ENCODE data around the gene FRAT2.

The FRAT2 gene

DNA sequence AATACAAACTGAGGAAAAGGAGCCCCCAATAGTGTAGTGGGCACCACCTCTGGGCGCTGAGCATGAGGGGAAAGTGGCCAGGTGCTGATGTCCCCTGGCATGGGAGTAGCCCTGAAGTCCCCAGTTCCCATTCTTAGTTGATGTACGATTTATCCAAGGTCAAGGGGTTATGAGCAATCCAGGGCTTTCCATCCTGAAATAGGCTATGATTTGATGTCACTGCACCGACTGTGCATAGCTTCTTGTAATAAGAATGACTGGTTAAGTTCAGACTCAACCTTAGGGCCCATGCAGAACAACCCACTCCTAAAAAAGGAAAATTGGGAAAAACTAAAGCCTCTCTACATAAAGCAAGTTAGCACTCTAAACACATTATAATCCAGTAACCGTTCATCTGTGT lies 11.0 kb downstream of the FRAT2 start:
- no peak for FAIRE-seq

DNA sequence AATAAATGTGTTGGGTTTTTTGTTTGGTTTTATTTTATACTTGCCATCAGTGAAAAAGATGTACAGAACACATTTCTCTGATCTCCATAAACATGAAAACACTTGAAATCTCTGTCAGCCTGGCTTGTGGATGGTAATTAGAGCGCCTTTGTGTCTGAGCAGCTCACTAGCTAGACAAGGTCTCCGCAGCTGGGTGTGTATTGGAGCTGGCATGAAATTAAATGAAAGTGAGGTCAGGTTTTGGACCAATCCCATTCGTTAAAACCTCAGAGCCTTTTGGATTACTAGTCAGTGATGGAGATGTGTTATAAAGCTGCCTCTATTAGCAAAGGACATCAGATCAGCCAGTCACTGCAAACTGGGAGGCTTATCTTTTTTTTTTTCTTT lies 12.7 kb downstream of the FRAT2 start:
- FAIRE-seq, result no peak

DNA sequence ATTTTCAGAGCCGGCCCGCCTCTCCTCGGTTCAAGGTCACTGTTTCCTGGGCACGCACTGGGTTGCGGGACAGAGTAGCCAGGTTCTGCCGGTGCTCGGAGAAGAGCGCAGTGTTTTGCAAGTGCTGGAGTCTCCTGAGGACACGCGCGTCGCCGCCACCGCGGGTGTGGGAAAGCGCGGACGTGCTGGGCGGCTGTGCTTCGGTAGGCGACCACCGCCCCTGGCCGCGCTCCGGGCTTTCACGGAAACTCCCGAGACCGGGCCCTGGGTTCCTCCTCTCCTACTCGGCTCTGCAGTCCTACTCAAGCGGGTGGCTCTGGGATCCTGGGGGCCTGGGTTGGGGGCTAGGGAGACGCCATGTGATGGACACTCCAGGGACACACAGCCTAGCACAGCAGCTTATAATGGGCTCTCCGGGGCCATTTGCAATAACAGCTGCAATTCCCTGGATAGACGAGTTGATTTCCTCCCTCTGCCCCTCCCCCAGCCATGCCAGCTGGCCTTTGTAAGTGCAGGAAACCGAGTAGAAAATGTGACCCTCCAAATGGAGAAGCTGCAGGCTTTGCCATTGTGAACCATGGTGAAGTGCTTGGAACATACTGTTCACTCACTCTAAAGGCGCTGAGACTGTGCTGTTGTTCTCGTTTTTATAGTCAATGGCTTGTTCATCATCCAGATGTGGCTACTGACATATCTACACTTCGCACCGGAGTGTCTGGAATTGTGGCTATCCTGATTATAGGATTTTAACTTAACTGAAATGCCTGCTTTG lies 13.3 kb downstream of the FRAT2 start:
- FAIRE-seq, result no peak

DNA sequence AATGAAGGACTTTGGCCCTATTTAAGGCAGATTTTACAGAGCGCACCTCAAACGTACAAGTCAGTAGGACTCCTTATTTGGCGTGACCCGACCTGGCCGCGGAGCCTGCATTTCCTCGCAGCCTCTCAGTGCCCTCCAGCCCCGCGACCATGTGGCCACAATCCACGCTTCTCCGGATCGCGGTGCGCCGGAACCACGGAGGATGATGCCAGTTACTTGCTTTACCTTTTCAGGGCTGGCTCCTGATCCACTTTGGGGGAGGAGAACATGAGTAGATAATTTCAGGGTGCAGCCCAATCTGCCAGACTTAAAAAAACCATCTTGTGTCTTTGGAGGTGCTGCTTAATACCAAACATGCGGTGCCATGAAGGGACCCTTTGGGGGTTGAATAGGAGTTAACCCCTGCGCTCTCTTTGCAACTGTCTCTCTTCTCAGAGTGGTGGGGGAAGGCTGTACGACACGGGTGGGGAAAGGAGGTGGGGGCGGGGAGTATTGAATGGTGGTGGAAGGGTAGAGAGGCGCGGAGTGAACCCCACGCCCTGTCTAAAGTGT lies 14.0 kb downstream of the FRAT2 start:
- FAIRE-seq, result no peak

DNA sequence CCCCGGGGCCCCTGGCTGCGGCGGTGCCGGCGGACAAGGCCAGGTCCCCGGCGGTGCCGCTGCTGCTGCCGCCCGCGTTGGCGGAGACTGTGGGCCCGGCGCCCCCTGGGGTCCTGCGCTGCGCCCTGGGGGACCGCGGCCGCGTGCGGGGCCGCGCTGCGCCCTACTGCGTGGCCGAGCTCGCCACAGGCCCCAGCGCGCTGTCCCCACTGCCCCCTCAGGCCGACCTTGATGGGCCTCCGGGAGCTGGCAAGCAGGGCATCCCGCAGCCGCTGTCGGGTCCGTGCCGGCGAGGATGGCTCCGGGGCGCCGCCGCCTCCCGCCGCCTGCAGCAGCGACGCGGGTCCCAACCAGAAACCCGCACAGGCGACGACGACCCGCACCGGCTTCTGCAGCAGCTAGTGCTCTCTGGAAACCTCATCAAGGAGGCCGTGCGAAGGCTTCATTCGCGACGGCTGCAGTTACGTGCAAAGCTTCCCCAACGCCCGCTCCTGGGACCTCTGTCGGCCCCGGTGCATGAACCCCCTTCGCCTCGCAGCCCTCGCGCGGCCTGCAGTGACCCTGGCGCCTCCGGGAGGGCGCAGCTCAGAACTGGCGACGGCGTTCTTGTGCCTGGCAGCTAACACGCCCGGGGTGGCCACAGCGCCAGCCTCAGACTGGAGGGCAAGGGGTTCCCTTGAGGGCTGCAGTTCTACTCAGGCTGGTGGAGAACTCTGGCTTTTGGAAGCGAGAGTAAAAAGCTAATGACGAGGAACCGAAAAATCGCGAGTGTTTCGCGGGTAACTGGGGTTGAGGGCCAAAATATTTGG lies 14.7 kb downstream of the FRAT2 start:
- no peak for FAIRE-seq

DNA sequence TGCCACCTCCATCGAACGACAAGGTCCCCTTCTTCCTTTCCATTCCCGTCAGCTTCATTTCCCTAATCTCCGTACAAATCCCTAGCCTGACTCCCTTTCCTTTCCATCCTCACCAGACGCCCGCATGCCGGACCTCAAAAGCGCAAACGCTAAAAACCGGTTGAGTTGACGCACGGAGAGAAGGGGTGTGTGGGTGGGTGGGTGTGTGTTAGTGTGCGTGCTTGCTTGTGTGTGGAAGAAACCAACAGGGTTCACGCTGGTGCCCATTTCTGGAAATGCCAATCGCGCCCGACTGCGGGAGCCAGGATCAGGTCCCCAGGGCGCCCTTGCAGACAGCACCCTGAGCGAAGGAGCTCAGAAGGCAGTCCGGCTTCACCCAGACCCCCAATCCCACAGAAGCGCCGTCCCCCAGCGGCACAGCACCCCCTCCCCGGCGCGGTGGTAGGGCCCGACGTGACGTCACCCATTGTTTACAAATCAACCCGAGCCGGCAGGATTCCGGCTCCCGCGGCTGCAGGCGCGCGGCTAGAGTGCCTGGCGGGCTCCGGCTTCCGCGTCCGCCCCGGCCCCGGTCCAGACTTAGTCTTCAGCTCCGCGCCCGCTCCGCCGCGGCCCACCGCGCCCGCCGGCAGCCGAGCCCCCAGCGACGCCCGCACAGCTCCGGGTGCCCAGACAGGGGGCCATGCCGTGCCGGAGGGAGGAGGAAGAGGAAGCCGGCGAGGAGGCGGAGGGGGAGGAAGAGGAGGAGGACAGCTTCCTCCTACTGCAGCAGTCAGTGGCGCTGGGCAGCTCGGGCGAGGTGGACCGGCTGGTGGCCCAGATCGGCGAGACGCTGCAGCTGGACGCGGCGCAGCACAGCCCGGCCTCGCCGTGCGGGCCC lies 15.5 kb downstream of the FRAT2 start, which contains the start of gene FRAT1:
TSS of gene FRAT1 (plus strand) at position 500 of the 880 bp plus-strand sequence. CDS start at position 683, 183 bp downstream.
- no peak for FAIRE-seq

DNA sequence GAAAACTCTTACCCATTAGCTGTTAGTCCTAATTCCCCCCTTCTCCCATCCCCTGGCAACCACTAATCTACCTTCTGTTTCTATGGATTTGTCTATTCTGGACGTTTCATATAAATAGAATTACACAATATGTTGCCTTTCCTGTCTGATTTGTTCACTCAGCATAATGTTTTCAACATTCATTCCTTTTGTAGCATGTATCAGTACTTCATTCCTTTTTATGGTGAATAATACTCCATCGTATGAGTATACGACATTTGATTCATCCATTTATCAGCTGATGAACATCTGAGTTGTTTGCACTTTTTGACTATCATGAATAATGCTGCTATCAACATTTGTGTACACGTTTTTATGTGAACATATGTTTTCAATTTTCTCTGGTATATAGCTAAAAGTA lies 19.9 kb downstream of the FRAT2 start:
- no peak for FAIRE-seq

DNA sequence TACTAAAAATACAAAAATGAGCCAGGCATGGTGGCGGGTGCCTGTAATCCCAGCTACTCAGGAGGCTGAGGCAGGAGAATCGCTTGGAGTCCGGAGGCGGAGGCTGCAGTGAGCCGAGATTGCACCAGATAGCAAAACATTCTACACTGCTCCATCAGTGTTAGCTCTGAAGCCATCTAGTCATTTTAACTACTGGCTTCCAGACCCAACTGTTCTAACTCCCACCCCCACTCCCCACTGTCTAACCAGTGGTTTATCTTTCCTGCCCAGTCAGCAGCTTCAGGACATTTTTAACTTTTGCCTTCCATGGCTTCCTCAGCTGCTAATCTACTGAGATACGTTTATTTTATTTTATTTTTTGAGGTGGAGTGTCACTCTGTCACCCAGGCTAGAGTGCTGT lies 21.6 kb downstream of the FRAT2 start:
- FAIRE-seq, result no peak

DNA sequence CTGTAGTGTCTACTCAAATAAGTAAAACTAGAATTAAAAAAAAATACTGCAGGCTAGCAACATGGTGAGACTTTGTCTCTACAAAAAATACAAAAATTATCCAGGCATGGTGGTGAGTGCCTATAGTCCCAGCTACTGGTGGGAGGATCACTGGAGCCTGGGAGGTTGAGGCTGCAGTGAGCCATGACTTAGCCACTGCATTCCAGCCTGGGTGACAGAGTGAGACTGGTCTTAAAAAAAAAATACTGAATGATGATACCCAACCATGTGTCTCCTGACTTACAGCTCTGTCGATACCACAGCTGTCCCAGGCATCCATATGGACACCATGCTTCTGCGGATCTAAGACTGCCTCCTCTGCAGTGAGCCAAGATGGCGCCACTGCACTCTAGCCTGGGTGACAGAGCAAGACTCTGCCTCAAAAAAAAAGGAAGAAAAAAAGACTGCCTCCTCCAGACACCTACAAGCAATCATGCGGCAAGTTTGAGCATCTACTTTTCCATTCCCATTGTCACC lies 23.4 kb downstream of the FRAT2 start:
- no peak for FAIRE-seq

DNA sequence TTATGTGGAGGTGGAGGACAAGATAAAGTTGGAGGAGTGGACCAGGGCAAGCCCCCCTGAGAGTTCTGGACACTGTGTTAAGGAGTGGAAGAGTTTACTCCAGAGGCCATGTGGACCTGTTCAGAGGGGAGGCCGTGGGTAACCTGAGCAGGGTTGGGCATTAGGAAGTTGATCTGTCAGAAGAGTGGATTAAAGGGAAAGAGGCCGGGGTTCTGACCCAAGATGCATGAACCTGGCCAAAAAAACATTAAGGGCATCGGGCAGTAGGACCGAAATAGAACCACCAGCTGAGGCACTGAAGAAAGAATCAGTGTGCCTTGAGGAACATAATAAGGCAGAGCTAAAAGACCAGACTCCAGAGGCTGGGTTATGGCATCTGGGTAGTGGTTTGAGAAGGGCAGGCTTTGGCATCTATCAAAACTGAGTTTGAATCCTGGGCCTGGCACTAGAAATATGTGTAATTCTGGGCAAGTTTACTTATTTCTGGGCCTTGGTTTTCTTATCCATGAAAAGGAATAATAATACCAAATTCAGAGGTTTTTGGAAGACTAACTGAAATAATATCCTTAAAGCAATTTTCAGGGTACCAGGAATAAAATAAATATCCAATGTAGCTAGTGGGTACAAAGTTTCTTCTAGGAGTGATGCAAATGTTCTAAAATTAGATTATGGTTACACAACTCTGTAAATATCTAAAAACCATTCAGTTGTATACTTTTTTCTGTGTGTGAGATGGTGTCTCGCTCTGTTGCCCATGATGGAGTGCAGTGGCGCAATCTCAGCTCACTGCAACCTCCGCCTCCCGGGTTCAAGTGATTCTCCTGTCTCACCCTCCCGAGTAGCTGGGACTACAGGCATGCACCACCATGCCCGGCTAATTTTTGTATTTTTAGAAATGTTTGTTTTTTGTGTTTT lies 26.4 kb downstream of the FRAT2 start:
- no peak for FAIRE-seq

DNA sequence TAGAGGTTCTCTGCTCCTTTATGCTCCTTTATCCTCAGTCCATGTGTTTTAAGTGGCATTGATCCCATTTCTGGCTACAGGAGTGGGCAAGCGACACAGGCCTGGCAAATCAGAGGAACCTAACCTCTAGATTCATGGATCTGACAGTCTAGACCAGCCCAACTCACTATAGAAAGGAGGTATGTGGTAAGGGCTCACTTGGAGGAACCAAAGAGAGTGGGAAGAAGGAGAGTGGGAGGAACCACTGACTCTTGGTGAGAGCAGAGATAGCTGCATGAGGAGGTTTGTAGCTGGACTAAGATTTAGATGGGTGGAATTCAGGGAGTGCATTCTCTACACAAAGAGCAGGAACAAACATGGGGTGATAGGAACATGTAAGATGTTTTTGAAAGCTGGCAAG lies 27.1 kb downstream of the FRAT2 start:
- FAIRE-seq, result no peak

DNA sequence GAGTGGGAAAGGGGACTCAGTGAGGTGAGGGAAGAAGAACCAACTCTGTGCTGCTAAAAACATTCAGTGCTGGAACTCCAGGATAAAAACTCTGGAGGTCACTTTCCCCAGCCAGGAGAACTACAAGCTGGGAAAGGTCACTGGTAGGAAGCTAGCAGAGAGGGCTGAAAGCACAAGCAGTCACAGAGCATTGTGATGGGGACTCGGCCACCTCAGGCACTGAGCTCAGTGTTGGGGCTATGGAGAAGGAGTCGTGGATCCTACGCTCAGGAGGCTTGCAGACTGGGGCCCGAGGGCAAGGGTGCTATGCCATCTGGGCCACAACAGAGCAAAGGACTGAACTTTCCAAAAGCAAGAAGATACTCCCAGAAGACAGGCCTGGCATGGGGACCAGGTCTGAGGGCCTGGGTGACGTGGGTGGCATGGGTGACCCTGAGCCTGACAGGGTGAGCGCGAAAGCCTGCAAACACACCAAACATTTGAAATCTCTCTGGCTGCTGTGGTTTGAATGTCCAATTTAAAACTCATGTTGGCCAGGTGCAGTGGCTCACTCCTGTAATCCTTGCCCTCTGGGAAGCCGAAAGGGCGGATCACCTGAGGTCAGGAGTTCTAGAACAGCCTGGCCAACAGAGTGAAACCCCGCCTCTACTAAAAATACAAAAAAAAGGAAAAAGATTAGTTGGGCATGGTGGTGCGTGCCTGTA lies 32.3 kb downstream of the FRAT2 start:
- FAIRE-seq, result no peak

DNA sequence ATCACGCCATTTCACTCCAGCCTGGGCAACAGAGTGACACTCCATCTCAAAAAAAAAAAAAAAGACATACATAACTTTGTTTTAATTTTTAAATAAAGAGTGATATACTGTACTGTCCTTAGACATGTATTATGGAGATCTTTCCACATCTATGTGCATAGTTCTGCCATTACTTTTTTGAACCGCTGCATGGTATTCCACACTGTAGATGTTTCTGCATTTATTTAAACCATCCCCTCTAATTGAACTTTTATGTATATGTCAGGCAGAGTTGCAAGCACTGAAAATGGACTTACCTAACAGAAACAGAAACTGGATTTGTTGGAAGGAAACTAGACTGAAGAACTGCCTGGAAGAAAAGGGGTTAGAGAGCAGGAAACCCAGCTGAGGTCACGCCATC lies 33.5 kb downstream of the FRAT2 start:
- FAIRE-seq, result no peak

DNA sequence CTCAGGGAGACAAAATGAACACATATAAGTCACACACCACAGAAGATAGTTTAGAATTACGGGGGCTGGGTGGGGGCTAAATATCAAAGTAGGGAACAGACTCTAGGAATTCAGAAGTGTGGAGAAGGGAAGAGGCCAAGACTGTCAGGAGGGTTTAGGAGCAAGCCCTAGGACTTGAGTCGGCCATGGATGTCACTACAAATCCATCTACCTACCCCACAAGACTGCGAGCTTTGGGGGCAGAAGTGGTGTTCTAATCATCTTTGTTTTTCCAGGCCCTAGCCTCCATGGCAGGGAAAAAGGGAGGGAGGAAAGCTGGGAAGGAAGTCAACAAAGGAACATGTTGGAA lies 36.3 kb downstream of the FRAT2 start:
- FAIRE-seq, result no peak

DNA sequence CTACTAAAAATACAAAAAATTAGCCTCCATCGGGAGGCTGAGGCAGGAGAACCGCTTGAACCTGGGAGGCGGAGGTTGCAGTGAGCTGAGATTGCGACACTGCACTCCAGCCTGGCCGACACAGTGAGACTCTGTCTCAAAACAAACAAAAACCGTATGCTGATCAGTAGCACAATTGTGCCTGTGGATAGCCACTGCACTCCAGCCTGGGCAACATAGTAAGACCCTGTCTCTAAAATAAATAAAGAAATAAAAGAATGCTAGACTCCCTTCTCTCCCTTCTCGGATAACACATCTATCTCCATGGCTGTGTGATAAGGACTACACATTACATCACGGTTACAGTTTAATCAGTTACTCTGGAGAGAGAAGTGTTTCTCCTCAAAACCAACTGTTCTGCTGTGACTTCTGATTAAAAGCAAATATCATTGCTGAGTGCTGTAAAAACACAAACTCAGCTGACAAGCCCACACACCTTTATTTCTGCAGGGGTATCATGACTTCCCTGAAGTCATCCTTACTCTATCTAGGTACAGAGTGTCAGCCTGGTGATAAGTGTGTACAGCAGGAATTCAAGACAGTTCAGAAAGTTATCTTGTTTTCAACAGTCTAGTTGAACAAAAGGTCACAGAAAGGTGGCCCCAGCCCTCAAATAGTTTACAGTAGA lies 36.8 kb downstream of the FRAT2 start:
- no peak for FAIRE-seq

DNA sequence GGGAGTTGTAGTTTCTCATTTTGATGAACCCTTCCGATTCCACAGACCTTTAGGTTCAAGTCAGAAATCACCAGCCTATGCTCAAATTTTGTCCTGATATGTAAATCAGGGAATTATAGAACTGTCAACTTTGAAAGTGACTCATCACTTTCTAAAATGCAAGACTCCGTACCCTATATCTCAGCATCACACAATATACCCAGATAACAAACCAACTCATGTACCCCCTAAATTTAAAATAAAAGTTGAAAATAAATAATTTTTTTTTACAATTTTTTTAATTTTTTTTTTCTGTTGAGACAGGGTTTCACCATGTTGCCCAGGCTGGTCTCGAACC lies 41.7 kb downstream of the FRAT2 start:
- FAIRE-seq, result no peak

DNA sequence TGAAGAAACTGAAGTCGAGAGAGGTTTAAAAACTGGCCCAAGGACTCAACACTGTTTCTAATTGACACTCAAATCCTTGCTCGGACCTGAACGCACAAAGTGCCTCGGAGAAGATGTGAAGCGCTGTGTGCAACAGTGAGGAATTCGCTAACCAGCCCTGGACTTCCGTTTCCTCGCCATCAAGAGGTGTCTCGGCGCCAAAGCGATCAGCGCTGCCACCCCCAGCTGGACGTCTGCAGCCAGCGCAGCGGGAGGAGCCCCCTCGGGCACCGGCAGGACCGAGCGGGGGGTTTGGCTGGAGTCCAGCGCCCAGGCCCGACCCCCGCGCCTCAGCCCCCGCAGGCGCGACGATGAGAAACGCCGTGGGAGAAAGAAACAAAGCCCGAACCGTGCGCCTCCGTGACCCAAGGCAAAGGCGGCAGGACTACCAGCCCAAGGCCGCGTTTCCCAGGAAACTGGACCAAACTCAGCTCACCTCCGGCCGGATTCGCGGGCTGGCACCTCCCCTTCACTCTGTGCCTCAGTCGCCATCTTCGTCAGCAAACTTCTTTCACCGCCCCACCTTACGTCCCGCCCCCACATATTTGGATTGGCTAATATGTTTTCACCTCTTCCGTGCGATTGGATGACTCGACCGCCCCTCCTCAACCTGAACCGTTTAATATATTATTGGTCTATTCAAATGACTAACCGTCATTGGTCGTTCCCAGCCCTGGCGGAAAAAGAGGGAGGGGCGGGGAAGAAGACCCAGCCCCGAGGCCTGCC lies 42.2 kb downstream of the FRAT2 start, which contains the start of gene ARHGAP19:
TSS of gene ARHGAP19 (minus strand) at position 541 of the 765 bp plus-strand sequence. CDS start at position 531, 10 bp downstream.
- FAIRE-seq, result peak; percentile 94

DNA sequence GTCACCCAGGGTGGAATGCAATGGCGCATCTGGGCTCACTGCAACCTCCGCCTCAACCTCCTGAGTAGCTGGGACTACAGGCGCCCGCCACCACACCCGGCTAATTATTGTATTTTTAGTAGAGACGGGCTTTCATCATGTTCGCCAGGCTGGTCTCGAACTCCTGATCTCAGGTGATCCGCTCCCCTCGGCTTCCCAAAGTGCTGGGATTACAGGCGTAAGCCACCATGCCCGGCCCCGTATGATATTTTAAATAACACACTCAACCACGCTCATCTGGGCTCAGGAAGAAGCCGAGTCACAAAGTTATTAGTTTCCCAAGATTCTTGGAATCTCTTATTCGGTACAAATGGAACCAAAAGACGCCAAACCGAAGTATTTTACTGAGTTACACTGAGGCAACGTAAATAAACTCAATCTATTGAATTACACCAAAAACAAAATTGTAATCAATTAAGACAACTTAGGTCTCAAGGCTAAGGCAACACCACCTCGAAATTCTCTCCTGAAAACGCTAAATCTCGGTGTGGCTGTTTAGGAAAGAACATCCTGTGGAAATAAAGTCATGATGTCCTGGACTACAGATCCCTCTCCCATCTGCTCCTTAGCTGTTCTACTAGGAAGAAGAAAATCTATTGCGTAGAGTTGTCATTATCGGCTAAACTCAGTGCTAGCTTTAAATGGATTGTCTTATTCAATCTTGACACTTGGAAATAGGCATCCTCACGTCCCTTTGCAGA lies 43.0 kb downstream of the FRAT2 start:
- FAIRE-seq, result no peak

Data from colon (tissue), 2 donors.